Activated T-cell treated with anti-CD3 and anti-CD28 coated beads for 48 hours (primary cell): ENCODE data around the gene CUX1.
"Not testable (repeated sequence)": the region's sequence is repeated elsewhere in the genome, so short reads cannot be mapped to it uniquely, and the experiment has no call there.

Experiments used
- DNase-seq: peaks from one replicate; pipeline ENCODE4 v3.0.0-alpha.2; 2020; ENCODE audit warnings: low read depth

CUX1 gene

GRCh38 chr7:102045681-102046372 lies 228.4 kb downstream of the CUX1 start:
- DNase-seq = no peak

DNA sequence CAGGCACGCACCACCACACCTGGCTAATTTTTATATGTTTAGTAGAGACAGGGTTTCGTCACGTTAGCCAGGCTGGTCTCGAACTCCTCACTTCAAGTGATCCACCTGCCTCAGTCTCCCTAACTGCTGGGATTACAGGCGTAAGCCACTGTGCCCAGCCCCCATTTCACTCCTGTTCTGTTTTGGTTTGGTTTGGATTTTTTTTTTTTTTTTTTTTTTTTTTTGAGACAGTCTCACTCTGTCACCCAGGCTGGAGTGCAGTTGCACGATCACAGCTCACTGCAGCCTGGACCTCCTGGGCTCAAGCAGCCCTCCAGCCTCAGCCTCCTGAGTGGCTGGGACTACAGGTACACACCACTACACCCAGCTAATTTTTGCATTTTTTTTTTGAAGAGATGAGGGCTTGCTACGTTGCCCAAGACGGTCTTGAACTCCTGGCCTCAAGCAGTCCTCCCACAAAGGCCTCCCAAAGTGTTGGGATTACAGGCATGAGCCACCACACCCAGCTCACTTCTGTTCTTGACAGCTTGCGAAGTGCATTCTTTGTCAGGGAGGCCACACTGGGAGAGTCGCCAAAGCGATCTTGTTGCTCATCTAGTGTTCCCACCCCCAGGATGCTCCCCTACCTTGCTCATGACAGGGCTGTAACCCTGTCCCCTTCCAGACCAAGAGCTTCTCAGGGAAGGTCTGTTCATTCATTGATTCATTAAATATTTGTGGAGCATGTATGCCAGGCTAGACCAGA lies 229.1 kb downstream of the CUX1 start:
- no peak for DNase-seq

- no peak for DNase-seq
These were observed 229.7 kb downstream of the CUX1 start for GRCh38 chr7:102047167-102047566.

- DNase-seq = no peak
These were observed 232.3 kb downstream of the CUX1 start for GRCh38 chr7:102049765-102050164.

DNA sequence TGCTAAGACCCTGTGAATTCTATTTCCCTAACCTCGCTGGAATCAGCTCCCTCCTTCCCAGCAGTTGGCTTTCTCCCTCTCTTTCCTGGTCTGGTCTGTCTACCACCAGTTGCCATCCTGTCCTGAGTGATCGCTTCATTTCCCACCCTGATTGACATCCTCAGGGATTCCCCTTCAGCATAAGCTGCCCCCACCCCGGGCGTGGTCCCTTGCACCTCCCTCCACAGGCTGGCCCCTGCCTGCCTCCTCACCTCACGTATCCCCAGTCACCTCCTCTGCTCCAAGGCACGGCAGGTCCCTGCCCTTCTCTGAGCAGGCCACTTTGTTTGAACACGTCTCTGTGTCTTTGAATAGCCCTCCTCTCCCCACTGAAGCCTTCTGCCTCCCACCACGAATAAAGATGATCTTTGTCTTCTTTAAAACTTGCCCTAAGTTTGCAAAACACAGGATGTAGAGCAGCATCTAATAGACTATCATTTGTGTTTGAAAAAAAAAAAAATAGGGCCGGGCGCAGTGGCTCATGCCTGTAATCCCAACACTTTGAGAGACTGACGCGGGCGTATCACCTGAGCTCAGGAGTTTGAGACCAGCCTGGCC lies 233.5 kb downstream of the CUX1 start:
- DNase-seq = no peak

DNA sequence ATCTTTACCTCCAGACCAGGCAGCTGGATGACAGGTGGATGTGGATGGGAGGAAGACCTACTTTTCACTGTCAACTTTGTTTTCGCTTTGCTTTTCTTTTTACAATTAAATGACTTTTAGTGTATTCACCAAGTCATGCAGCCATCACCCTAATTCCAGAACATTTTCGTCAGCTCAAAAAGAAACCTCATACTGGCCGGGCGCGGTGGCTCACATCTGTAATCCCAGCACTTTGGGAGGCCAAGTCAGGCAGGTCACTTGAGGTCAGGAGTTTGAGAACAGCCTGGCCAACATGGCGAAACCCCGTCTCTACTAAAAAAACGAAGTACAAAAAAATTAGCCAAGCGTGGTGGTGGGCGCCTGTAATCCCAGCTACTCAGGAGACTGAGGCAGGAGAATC lies 234.3 kb downstream of the CUX1 start:
- DNase-seq = not testable (repeated sequence)

GRCh38 chr7:102054158-102054557 lies 236.7 kb downstream of the CUX1 start:
- DNase-seq = no peak

GRCh38 chr7:102055181-102055976 lies 238.0 kb downstream of the CUX1 start:
- no peak for DNase-seq

GRCh38 chr7:102059524-102059923 lies 242.1 kb downstream of the CUX1 start:
- no peak for DNase-seq

GRCh38 chr7:102061354-102061945 lies 244.0 kb downstream of the CUX1 start:
- no peak for DNase-seq

DNA sequence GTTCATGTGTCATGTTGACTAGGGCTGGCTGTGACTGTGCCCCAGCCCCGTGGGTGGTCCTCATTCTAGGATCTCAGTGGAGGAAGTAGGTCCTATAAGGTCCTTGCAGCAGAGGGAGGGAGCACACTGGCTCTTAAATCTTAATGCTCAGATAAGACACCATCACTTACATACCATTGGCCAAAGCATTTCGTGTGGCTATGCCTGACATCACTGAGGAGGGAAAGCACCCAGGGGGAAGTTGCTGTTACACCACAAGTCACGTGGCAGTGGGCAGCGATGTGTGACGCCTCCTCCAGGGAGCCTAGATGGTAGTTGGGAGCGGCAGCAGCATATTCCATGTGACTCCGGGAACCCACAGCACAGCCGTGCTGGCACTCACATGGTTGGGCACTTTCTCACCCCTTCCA lies 244.6 kb downstream of the CUX1 start:
- no peak for DNase-seq

GRCh38 chr7:102063690-102064180 lies 246.3 kb downstream of the CUX1 start:
- no peak for DNase-seq

- DNase-seq = no peak
These were observed 247.1 kb downstream of the CUX1 start for GRCh38 chr7:102064361-102065025.

DNA sequence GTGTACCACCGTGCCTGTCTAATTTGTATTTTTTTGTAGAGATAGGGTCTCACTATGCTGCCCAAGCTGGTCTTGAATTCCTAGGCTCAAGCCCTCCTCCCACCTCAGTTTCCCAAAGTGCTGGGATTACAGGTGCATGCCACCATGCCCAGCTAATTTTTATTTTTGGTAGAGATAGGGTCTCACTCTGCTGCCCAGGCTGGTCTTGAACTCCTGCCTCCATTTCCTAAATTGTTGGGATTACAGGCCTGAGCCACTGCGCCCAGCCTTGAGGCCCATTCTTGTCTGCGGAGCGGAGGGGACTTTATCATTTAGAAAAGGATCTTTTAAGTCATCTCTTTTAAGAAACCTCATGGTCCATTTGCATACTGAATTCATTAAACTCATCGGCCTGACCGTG lies 247.8 kb downstream of the CUX1 start:
- no peak for DNase-seq

DNA sequence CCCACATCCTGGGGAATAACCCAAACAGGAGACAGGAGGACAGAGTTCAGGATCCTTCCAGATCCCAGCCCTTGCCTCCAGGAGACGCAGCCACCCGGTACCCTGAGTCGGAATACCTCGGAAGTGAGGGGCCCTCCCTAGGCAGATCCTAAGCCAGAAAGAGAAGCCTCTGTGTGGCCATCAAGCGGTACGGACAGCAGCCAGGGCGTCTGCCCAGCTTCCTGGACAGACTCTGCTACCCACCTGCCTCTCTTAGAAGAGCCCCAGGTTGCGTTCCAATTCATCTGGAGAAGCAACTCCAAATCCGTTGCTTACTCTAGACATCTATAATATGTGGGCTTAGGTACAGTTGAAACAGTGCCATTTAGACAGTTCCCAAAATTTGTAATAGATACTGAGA lies 249.1 kb downstream of the CUX1 start:
- no peak for DNase-seq

GRCh38 chr7:102068846-102069245 lies 251.4 kb downstream of the CUX1 start:
- DNase-seq = no peak

DNA sequence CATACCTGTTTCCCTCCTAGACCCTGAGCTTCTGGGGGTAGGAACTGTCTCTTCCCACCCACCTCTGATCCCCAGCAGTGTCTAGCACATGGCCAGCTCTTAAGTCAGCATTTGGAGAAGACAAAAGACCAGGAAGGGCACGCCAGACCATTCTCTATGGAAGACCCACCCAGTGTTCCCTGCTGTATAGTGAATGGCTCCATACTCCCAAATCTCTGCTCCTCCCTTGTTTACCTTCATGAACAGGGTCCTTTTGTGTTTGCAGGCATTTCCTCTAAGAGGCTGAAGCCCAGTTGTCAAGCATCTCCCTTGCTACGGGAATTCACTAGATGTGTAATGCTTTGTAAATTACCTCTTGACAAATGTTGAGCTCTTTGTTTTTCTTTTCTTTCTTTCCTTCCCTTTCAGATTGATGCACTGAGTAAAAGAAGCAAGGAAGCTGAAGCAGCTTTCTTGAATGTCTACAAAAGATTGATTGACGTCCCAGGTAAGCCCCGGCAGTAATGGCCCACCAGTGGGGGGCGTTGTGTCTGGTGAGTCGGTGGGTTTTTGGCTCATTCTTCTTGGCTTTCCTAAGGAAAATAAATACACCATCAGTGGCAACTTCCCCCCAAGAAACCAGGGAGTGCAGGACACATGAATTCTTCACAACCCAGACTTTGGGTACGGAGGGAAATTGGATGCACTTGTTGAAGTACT lies 252.7 kb downstream of the CUX1 start:
- DNase-seq = no peak

DNA sequence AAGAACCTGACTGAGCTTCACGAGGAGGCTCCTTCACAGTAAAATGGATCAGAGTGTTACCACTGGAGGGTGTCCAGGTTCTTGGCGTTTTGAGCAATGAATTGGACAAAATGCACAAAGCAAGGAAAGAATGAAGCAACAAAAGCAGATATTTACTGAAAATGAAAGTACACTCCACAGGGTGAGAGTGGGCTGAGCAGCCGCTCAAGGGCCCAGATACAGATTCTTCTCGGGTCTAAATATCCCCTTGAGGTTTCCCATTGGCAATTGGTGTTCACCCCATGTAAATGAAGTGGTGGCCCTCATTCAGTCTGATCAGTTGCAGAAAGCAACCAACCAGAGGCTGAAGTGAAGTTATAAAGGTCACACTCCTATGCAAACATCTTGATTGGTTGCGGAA lies 254.6 kb downstream of the CUX1 start:
- no peak for DNase-seq

- no peak for DNase-seq
These were observed 255.3 kb downstream of the CUX1 start for GRCh38 chr7:102072636-102073209.
